Measurements from ENCODE around the gene UBA1. TPM values are rescaled to one million over a fixed set of nuclear protein-coding genes. Genes with fewer than 3 reads are reported as not detected.

UBA1 gene
- total RNA-seq = 100 to 1,000 TPM in 6 of 7 donors, 10 to 100 TPM in 1; 91.8 to 196 (median 177) TPM
- polyA plus RNA-seq = 100 to 1,000 TPM in 1 of 2 donors, 10 to 100 TPM in 1; 90.0 to 129 TPM
- long read RNA-seq, donor 1, transcript UBA1-203 (26 exons, 3,466 nt) = minor isoform, 6 of 243 reads
- long read RNA-seq, donor 1, transcript UBA1-201 (26 exons, 3,559 nt) = major isoform, 103 of 243 reads
- long read RNA-seq, donor 1, partial matches to known transcripts = 114 of 243 reads
- long read RNA-seq, donor 1, other reads (novel, unspliced or antisense) = 17 of 243 reads
- long read RNA-seq, donor 2, transcript UBA1-201 (26 exons, 3,559 nt) = major isoform, 12 of 126 reads
- long read RNA-seq, donor 2, transcript UBA1-202 (10 exons, 2,497 nt) = minor isoform, 6 of 126 reads
- long read RNA-seq, donor 2, partial matches to known transcripts = 106 of 126 reads
- long read RNA-seq, donor 2, other reads (novel, unspliced or antisense) = 0 of 126 reads
- long read RNA-seq, donor 3, transcript UBA1-201 (26 exons, 3,559 nt) = major isoform, 221 of 401 reads
- long read RNA-seq, donor 3, transcript UBA1-203 (26 exons, 3,466 nt) = minor isoform, 22 of 401 reads
- long read RNA-seq, donor 3, partial matches to known transcripts = 109 of 401 reads
- long read RNA-seq, donor 3, other reads (novel, unspliced or antisense) = 47 of 401 reads

DNA sequence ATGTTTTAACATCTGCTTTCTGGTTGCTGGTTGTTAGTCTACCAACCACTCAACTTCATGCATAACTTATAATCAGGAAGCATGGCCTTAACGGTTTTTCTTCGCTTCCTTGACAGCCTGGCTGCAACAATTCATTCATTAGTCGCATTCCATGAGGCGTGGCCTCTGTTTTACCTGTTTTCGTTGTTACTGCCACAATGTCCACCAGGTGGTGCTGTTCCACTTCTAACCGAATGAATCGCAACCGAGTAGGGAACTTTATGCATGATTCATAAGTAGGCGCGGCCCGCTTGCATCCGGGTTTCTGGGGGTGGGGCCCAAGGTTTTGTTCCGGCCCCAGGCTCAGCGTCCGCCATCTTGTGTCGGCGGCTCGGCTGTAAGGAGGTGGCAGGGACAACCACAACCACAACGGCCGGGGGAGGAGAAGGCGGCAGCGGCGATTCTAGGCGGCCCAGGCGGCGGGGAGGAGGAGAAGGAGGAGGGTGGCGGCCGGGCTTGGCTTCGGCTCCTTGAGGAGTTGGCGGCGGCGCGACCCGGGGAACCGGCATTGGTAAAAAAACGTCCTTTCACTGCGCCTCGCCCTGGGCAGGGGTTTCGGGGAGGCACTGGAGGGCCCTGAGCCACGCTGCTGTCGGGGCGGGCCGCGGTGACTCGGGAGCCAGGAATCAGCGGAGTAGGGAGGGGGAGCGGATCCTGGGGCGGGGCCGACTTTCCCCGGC lies at the start of gene UBA1:
Gene UBA1 (plus strand): TSS at position 355 of the 719 bp plus-strand sequence. CDS start 4,974 bp downstream, outside the sequence.
- intact Hi-C loops (cut with DNase I) = loop anchor here in 2 of 4 donors (5.0 to 10.0 kb wide), 4 partner anchors 189 to 451 kb away; no protein-coding TSS in a partner anchor
- TF ChIP-seq POLR2A (IDR thresholded peaks at IDR 0.05) = peak; percentile 92
- TF ChIP-seq CTCF (IDR thresholded peaks at IDR 0.05) = peak; percentile 73 to 95 (median 94)
- TF ChIP-seq EP300 (IDR thresholded peaks at IDR 0.05) = no peak
- H3K4me3 ChIP-seq = peak within 1 kb of the TSS; percentile 94
- no peaks in the 10 kb centered on the region for H3K9me3 ChIP-seq
- H3K4me1 ChIP-seq (ENCODE audit: insufficient read depth) = peaks cover 4% of the 10 kb centered on the region
- no peaks in the 10 kb centered on the region for H3K27me3 ChIP-seq
- H3K27ac ChIP-seq = peak within 1 kb of the TSS; percentile 84 to 87
- peak; percentile 97 to 98 (median 97) for DNase-seq
- no peaks in the 10 kb centered on the region for H3K36me3 ChIP-seq
- 0 to 1% (median 0%) methylated on average over 50 of the region's 50 CpGs for WGBS, 3 donors

GRCh38 chrX:47143894-47144625 lies 49.6 kb upstream of the UBA1 start:
- intact Hi-C loops (cut with DNase I) = no loop called here
- 35 to 44% (median 43%) methylated on average over 41 to 46 of the region's 46 CpGs for WGBS, 3 donors
- H3K36me3 ChIP-seq = no peaks in the 10 kb centered on the region
- peak overlapping the region; percentile 65 for H3K4me3 ChIP-seq
- H3K4me1 ChIP-seq (ENCODE audit: insufficient read depth) = peaks cover 18% of the 10 kb centered on the region
- peak overlapping the region; percentile 35 to 87 for H3K27ac ChIP-seq
- TF ChIP-seq POLR2A (IDR thresholded peaks at IDR 0.05) (no peak), CTCF (IDR thresholded peaks at IDR 0.05) (no peak), EP300 (IDR thresholded peaks at IDR 0.05) (no peak)
- no peaks in the 10 kb centered on the region for H3K27me3 ChIP-seq
- DNase-seq = peak in 4 of 5 donors; percentile 56 to 70 (median 60)
- H3K9me3 ChIP-seq = no peaks in the 10 kb centered on the region

DNA sequence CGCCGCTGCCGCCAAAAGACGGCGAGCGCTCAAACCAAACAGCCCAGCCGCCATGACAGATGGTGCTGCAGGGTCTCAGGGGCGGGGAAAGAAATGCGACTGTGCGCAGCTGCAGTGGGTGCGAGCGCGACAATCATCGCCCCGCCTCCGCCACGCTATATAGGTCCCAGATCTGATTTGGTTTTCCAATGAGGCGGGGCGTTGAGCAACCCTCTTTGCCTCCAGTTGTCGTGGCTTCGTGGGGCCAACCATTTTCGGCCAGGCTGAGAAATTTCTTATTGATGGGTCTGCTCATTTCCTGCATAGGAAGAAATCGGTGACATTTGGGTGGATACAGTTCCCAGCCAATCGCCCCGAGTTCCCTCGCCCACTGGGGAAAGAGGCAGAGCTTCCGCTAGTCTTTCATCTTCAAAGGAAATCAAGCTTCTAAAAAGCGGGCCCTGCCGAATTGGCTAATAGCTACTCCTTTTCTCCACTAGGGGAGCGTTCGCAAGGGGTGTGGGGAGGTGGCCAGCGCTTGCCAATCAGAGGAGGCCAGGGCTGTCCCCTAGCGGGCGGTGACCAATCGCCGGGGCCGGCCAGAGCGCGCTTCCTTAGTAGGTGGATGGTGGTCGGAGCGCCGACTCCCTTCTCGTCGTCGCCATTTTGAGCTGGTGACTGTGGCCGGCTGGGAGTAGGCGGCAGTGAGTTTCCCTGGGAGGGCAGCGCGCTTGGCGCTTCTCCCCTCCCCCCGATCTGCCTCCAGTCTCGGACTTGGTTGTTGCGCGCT lies 48.8 kb upstream of the UBA1 start, which contains the start of the genes NDUFB11 and RBM10:
Gene NDUFB11 (minus strand): TSS at position 77 of the 769 bp plus-strand sequence. CDS start 23 bp downstream, at position 54.
Gene RBM10 (plus strand): TSS at position 596 of the 769 bp plus-strand sequence. CDS start 2,261 bp downstream, outside the sequence.
- Histone ChIP-seq H3K36me3 (no peaks in the 10 kb centered on the region), H3K27me3 (no peaks in the 10 kb centered on the region), H3K4me1 (ENCODE audit: insufficient read depth) (peaks cover 18% of the 10 kb centered on the region), H3K4me3 (peak within 1 kb of the TSS; percentile 65), H3K27ac (peak within 1 kb of the TSS; percentile 85 to 87), H3K9me3 (no peaks in the 10 kb centered on the region)
- 29 to 38% (median 35%) methylated on average over 53 to 54 of the region's 54 CpGs for WGBS, 3 donors
- TF ChIP-seq POLR2A (IDR thresholded peaks at IDR 0.05) (peak; percentile 69), EP300 (IDR thresholded peaks at IDR 0.05) (no peak), CTCF (IDR thresholded peaks at IDR 0.05) (peak; percentile 75 to 91 (median 91))
- intact Hi-C loops (cut with DNase I) = no loop called here
- DNase-seq = peak; percentile 90 to 93 (median 90)
